Measurements from ENCODE around the gene ZWILCH.
"Not testable (repeated sequence)": the region's sequence is repeated elsewhere in the genome, so short reads cannot be mapped to it uniquely, and the experiment has no call there.

ZWILCH gene

DNA sequence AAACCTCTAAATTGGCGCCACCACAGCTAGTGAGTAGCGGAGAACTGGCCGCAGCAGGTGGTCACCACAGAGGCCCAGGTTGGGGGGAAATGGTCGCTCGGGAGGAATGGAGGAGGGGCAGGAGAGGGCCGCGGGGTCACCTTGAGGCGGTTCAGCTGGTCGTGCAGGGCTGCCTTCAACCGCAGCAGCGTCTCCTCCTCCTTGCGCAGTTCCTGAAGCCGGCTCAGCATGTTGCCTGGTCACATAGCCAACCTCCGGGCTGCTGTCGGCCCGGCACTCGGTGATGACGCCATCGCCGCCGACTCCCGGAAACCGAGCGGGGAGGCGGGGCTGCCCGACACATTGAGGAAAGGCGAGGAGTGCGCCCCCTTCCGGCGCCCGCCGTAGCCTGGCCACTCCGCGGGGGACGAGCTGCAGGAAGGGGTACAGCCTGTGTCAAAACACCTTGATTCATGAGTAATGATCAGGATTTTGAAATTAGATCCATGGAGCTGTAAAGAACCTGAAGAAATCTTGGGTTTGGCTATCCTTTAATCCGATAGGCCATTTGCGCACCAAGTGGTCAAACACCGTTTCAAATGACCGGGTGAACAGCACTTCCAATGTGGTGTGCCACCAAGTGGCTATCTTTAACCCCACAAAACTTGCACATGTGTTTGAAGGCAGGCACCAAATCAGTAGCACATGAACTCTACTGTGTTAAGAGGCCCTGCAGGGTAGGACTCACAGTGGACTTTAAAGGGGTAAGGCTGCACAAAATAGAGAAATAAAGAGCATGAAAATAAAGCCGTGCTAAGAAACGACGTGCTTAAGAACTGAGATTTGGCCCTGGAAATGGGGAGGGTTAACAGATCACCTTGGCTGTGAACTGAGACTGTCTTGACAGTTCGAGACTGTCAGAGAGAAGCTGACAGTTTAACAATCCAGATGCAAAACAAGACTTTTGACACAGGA lies 7.3 kb upstream of the ZWILCH start, which contains the start of gene SNAPC5:
Gene SNAPC5 (minus strand): TSS at position 261 of the 954 bp plus-strand sequence. CDS start 31 bp downstream, at position 230.
- H3K4me3 ChIP-seq (replicated peaks; ENCODE audit: insufficient read depth, low read length): peak within 1 kb of the TSS; percentile 86
- H3K27me3 ChIP-seq (ENCODE audit: insufficient read depth, poor library complexity, severe bottlenecking): no peaks in the 10 kb centered on the region
- peak; percentile 95 to 97 for DNase-seq (ENCODE audit: low read depth in 1 of 2, low spot score in 1 of 2)
- TF ChIP-seq GABPA (IDR thresholded peaks at IDR 0.05; ENCODE audit: low read depth) (no peak; the same call in 1 of the 2 replicates), POLR2AphosphoS5 (IDR thresholded peaks at IDR 0.05; ENCODE audit: low read depth) (peak; percentile 91), SPI1 (IDR thresholded peaks at IDR 0.05; ENCODE audit: borderline replicate concordance, low read depth) (no peak)
- TF ChIP-seq, protein P1, sequence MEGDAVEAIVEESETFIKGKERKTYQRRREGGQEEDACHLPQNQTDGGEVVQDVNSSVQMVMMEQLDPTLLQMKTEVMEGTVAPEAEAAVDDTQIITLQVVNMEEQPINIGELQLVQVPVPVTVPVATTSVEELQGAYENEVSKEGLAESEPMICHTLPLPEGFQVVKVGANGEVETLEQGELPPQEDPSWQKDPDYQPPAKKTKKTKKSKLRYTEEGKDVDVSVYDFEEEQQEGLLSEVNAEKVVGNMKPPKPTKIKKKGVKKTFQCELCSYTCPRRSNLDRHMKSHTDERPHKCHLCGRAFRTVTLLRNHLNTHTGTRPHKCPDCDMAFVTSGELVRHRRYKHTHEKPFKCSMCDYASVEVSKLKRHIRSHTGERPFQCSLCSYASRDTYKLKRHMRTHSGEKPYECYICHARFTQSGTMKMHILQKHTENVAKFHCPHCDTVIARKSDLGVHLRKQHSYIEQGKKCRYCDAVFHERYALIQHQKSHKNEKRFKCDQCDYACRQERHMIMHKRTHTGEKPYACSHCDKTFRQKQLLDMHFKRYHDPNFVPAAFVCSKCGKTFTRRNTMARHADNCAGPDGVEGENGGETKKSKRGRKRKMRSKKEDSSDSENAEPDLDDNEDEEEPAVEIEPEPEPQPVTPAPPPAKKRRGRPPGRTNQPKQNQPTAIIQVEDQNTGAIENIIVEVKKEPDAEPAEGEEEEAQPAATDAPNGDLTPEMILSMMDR (IDR thresholded peaks at IDR 0.05; ENCODE audit: insufficient read depth, low read length): peak; percentile 82
- peak within 1 kb of the TSS; percentile 81 for H3K27ac ChIP-seq (replicated peaks)

DNA sequence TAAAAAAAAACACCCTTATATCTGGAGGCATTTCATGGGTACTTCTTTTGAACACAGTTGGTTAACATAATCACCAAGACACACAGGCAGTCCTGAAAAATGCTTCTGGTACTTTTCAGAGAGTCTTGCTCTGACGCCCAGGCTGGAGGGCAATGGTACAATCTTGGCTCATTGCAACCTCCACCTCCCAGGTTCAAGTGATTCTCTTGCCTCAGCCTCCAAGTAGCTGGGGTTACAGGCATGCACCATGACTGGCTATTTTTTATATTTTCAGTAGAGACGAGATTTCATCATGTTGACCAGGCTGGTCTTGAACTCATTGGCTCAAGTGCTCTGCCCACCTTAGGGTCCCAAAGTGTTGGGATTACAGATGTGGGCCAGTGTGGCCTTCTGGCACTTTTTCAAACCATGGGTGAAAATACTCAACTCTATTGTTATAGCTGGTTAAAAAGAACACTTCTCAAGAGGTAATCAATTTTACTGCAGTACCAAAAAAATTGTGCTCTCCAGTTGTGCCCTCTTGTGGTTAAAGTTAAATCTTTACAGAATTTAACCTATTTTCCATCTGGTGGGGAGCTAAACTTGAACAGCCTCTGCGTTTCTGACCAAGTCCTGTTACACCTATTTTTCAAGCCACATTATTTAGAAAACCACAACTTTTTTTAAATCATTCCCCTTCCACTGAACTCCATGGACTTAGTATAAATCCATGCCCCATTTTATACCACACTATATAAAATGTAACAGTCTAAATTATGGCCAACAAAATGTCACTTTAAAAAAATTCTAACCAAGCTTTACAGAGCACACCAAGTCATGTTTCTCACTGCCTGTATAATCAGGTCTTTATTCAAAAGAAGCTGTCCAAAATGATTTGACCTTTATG lies 6.4 kb upstream of the ZWILCH start:
- Histone ChIP-seq H3K27me3 (ENCODE audit: insufficient read depth, poor library complexity, severe bottlenecking) (no peaks in the 10 kb centered on the region), H3K4me3 (replicated peaks; ENCODE audit: insufficient read depth, low read length) (no peak overlapping the region), H3K27ac (replicated peaks) (peak overlapping the region; percentile 81; the same call in 1 of the 2 replicates)
- peak in 1 of 2 experiments; percentile 37 for DNase-seq (ENCODE audit: low read depth in 1 of 2, low spot score in 1 of 2)
- TF ChIP-seq GABPA (IDR thresholded peaks at IDR 0.05; ENCODE audit: low read depth) (no peak), POLR2AphosphoS5 (IDR thresholded peaks at IDR 0.05; ENCODE audit: low read depth) (no peak; the same call in 1 of the 2 replicates), SPI1 (IDR thresholded peaks at IDR 0.05; ENCODE audit: borderline replicate concordance, low read depth) (no peak)
- TF ChIP-seq, protein P2, sequence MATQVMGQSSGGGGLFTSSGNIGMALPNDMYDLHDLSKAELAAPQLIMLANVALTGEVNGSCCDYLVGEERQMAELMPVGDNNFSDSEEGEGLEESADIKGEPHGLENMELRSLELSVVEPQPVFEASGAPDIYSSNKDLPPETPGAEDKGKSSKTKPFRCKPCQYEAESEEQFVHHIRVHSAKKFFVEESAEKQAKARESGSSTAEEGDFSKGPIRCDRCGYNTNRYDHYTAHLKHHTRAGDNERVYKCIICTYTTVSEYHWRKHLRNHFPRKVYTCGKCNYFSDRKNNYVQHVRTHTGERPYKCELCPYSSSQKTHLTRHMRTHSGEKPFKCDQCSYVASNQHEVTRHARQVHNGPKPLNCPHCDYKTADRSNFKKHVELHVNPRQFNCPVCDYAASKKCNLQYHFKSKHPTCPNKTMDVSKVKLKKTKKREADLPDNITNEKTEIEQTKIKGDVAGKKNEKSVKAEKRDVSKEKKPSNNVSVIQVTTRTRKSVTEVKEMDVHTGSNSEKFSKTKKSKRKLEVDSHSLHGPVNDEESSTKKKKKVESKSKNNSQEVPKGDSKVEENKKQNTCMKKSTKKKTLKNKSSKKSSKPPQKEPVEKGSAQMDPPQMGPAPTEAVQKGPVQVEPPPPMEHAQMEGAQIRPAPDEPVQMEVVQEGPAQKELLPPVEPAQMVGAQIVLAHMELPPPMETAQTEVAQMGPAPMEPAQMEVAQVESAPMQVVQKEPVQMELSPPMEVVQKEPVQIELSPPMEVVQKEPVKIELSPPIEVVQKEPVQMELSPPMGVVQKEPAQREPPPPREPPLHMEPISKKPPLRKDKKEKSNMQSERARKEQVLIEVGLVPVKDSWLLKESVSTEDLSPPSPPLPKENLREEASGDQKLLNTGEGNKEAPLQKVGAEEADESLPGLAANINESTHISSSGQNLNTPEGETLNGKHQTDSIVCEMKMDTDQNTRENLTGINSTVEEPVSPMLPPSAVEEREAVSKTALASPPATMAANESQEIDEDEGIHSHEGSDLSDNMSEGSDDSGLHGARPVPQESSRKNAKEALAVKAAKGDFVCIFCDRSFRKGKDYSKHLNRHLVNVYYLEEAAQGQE (IDR thresholded peaks at IDR 0.05; ENCODE audit: insufficient replicate concordance, low read depth): no peak
- TF ChIP-seq, protein P1 (IDR thresholded peaks at IDR 0.05; ENCODE audit: insufficient read depth, low read length): peak; percentile 12

DNA sequence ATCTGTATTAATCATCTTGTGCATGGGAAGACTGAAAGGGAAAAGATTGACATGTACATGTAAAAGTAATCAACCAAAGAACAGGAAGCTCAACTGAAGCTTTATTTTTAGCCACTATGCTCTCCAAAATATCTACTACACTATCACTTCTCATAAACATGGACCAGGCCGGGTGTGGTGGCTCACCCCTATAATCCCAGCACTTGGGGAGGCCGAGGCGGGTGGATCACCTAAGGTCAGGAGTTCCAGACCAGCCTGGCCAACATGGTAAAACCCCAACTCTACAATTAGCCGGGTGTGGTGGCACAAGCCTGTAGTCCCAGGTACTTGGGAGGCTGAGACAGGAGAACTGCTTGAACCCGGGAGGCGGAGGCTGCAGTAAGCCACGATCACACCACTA lies 4.8 kb upstream of the ZWILCH start:
- H3K27me3 ChIP-seq (ENCODE audit: insufficient read depth, poor library complexity, severe bottlenecking); H3K4me3 ChIP-seq (replicated peaks; ENCODE audit: insufficient read depth, low read length); DNase-seq (ENCODE audit: low read depth in 1 of 2, low spot score in 1 of 2); H3K27ac ChIP-seq (replicated peaks): not testable (repeated sequence)

DNA sequence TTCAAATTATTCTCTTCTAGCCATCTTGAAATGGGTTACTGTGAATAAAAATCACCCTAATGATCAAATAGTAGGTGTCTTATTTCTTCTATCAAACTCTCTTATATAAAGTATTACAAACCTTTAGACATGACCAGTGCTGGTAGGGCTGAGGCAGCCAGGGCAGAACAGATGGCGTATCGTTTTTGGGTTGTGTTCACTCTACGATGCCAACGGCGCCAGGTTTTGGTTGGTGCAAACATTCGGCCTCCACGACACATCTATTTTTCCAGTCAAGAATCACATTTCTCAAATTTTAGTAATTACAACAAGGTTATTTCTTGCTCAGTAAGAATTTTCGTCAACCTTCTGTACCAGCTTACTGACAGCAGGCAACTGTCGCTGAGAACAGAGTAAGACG lies 2.6 kb upstream of the ZWILCH start:
- no peaks in the 10 kb centered on the region for H3K27me3 ChIP-seq (ENCODE audit: insufficient read depth, poor library complexity, severe bottlenecking)
- peak overlapping the region; percentile 86 for H3K4me3 ChIP-seq (replicated peaks; ENCODE audit: insufficient read depth, low read length)
- TF ChIP-seq, protein P2 (IDR thresholded peaks at IDR 0.05; ENCODE audit: insufficient replicate concordance, low read depth): no peak
- TF ChIP-seq, protein P1 (IDR thresholded peaks at IDR 0.05; ENCODE audit: insufficient read depth, low read length): no peak
- TF ChIP-seq SPI1 (IDR thresholded peaks at IDR 0.05; ENCODE audit: borderline replicate concordance, low read depth) (no peak), POLR2AphosphoS5 (IDR thresholded peaks at IDR 0.05; ENCODE audit: low read depth) (no peak), GABPA (IDR thresholded peaks at IDR 0.05; ENCODE audit: low read depth) (no peak)
- DNase-seq (ENCODE audit: low read depth in 1 of 2, low spot score in 1 of 2): no peak
- peak overlapping the region; percentile 99 for H3K27ac ChIP-seq (replicated peaks)

DNA sequence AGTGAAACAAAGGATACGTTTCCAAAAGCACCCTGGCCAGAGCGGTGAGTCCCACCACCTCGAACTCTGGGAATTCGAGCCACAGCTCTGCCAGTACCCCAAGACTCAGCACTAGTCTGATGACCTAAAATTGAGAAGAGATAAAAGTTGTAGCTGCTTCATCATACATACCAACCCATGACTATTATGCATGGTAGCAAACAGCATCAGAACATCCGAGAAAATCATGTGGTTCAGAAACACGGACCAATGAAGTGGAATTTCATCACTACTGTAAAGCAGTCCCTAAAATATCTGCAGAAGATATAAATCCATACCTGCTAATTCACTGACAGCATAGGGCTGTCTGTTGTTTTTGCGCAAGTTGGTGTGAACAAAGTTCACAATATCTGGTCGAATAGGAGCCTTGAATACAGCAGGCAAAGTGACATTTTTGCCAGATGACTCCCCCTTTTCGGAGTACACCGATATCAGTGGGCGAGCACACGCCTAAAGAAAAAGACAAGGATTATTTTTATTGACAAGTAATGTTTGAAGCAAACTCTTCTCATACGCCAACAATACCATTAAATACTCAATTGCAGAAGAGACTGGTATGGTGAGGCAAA lies 2.0 kb upstream of the ZWILCH start:
- H3K4me3 ChIP-seq (replicated peaks; ENCODE audit: insufficient read depth, low read length): peak overlapping the region; percentile 86
- H3K27me3 ChIP-seq (ENCODE audit: insufficient read depth, poor library complexity, severe bottlenecking); DNase-seq (ENCODE audit: low read depth in 1 of 2, low spot score in 1 of 2): not testable (repeated sequence)
- H3K27ac ChIP-seq (replicated peaks): peak overlapping the region; percentile 99
